NCI-H460 (cell line): ENCODE results near the gene HYCC1. TPM values are rescaled to one million over a fixed set of nuclear protein-coding genes. Genes with fewer than 3 reads are reported as not detected.

Experiments used
- DNase-seq: peaks from one replicate; pipeline ENCODE4 v3.0.0-alpha.2; 2016; ENCODE audit warnings: low read depth; ENCODE audit errors: extremely low read depth
- total RNA-seq: library from RNA; depleted of rRNA; stranded (reverse); fragments of >200 nt; shearing (Covaris generic); gene quantifications from 2 replicates; pipeline ENCODE4 v1.2.3, GENCODE V29; 2014

The HYCC1 gene
- total RNA-seq, 1 experiment from 2014 or later, result 30.7 TPM

DNA sequence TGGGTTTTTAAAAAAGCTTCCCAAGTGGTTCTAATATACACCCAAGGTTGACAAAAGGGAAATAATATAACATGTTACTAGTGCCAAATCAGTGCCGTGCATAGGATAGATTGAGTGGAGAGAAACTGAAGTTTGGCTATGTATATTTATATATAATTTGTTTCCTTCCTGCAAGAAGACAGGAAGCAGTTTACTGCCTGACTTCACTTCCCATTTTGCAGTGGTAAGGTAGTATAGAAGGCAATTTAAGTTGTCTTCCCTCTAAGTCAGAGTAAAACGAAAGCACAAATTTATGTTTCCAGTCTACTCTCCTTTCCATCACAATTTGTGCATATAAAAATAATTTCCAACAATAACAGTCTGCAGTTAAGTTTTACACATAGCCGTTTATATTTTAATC lies 3.4 kb upstream of the HYCC1 start:
- DNase-seq, result no peak

DNA sequence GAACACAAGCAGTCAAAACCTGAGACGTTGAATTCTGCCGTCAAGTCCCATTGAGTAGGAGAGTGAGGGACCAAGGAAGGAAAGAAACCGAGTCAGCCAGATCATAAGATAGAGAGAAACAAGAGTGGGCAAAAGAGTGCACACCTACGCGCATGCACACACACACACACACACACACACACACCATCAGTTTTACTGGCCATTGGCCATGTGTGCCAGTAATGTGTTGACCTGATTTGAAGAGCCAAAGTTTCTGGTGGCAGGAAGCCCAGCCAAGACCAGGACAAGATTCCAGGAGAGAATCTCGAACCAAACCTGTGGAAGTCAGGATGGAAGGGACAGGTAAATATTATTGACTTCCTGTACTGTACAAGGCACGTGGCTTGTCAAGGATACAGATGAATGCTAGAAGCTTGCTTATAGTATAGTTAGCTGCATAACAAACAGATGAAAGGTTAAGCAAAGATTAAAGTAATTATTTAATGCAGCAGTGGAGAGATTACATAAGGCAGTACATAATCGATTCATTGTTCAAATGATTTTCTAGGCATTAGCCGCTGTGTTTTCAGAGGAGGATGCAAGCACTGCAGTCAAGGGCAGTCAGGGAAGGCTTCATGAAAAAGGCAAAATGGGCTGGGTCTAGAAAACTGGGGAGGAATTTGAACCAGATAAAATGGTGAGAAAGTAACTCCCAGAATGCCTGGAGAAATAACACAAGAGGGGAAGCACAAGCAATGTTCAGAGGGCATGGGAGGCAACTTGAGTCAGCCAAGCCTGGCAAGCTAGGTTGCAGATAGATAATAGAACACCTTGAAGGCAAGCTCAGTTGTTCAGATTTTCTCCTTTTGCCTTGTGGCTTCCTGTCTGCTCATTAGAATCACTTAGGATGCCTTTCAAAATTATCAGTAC lies 2.7 kb upstream of the HYCC1 start:
- no peak for DNase-seq

DNA sequence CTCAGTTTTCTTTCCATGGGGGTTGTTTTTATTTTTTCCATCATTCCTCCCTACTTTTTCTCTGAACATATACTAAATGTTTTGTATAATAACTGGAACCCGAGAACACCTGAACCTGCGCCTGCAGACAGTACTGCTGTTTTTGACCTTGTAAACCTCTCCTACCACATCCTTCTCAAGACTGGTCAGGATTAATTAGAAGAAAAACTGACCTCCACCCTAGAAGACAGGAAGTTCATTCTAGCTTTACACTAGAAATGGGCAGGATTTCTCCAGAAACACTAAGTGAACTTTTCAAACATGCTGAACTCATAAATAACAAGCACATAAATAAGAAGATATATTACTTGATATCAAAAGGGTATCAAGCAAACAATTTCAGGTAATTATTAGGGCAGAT lies 751 bp upstream of the HYCC1 start:
- no peak for DNase-seq

DNA sequence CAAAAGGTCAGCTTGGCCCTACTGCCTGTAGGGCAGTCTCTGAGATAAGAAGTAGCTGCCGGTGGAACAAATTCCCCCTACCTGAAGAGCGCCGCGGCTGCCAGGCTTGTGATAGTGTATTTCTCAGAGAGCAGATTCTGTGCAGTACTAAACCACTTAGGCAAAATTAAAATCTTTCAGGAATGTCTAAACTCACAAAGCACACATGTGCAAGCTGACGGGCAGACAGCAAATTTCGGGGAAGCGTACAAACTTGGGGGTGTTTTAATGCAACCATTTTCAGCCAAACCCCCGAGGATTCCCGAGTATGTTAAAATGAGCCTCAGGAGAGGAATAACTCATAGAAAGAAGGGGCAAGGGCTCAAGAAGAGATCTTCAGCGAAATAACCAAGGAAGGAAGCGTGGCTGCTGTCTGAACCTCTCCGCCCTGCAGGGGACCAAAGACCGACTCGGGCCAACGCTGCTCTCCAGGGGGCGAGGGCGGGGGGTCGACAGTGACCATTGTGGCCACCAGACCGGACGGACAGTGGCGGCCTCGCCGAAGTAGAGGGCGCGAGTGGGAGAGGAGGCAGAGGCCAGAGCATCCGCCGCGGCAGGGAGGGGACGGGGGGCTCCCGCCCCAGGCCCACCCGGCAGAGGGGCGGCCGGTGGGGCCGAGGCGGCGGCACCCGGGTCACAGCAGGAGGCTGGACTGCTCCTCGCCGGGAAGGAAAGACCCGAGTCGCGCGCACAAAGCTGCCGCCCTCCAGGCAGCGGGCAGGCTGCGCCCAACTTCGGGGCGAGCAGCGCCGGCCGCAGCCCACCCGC lies 819 bp downstream of the HYCC1 start:
- DNase-seq, result no peak

DNA sequence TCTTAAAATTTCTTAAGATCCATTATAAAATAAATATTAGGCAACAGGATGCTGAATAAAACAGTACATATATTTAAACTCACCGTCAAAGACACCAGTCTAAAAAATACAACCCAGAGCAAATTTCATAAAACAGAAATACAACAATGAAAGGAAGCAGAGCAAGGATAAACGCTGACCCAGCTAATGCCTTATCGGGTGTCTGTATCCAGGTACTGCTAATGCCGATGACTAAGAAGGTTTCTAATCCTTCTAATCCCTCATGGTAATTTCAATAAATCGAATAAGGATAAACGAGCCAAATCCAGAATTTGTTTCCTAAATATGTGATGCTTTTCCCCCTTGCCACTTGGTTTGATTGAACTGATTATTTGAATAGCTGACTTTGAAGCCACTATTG lies 1.7 kb downstream of the HYCC1 start:
- DNase-seq, result no peak

DNA sequence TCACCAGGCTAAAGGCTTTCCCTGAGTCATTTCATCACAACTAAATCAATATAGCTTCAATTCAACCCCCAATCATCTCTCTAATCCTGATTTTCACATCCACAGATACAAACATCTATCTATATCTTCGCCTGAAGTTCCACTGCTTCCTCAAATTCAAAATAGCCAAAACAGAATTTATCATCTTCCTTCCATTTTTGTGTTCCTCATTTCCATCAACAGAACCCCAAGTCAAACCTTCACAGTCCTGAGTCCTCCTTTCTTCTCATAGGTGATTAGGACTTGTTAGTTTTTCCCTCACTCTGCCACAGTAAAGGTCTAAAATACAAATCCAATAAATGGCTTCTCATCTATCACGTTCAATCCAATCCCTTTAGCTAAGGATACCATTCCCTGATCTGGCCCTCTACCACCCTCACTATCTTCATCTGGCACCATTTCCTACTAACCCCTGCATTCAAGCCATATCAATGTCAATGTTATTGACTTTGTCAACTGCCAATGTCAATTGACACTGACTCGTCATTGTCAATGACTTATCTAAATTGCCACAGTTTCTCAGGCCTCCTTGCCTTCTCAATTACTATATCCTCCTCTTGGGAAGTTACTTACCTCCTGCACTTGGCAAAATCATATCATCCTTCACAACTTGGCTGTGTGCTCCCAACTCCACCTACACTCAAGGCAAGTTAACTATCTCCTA lies 2.6 kb downstream of the HYCC1 start:
- no peak for DNase-seq

DNA sequence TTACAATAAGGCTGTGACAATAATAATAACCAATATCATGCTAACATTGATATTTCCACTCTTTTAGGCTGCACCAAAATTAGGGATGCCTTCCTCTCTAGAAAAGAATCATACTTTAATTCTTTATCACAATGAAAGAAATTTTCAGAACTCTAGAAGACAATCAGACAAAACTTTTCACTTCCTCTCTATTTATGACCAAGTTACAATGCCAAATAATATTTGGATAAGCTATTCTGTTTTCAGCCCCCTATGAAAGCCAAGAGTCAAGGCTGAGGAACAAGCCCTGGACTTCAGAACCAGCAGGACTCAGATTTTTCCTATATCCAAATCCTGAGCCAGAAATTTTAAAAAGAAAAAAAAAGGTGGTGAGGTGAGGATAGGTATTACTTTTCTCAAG lies 4.6 kb downstream of the HYCC1 start:
- no peak for DNase-seq

DNA sequence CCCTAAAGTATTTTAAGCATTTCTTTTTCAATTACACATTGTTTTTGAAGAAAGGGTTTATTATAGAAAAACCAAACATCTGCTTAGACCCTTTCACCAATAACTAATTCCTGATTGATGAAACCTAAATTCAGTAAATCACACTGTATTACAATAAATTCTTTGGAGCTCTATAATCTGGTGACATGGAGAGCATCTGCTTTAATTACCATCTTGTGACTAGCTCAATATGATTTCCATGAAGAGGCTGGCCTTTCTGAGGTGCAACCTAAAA lies 9.7 kb downstream of the HYCC1 start:
- no peak for DNase-seq

DNA sequence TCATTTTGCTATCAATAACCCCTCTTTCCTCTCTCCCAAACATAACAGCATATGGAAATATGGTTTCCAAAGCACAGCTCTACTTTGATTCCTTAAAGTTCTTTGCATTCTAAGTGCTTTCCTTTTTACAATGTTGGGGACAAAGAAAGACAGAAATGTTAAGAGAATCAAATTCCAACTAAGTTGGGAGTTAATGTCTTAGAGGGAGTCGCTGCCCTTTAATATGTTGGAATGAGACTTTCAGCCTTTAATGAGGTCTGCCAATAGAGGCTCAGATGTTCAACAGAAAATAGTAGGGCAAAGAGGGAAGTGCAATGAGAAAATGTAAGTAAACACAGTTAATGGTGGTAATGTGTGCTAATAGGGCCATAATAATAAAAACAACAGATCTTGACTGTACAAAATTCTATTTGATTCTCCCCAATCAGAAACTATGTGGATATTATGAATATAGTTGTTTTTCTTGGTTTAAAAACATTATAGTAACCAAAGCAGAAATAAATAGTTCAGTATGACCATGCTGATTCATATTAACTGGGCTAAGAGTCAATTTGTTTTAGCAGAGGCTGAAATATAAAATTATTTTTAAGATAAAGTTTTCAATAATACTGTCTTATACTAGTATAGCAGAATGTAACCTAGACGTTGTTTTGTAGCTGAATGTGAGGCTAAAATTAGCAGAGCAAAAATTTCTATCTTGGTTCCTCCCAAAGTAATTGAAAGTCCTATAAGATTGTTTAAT lies 10.3 kb downstream of the HYCC1 start:
- DNase-seq, result no peak

DNA sequence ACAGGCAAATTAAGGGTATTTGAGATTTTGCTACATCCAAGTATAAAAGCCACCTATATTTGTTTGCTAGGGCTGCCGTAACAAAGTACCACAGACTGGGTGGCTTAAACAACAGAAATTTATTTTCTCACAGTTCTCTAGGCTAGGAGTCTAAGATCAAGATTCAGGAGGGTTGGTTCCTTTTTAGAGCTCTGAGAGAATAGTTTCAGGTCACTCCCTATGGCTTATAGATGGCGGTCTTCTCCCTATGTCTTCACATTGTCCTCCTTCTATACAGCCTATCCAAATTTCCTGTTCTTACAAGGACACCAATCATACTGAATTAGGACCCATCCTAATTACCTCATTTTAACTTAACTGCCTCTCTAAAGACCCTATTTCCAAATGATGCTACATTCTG lies 11.2 kb downstream of the HYCC1 start:
- no peak for DNase-seq

DNA sequence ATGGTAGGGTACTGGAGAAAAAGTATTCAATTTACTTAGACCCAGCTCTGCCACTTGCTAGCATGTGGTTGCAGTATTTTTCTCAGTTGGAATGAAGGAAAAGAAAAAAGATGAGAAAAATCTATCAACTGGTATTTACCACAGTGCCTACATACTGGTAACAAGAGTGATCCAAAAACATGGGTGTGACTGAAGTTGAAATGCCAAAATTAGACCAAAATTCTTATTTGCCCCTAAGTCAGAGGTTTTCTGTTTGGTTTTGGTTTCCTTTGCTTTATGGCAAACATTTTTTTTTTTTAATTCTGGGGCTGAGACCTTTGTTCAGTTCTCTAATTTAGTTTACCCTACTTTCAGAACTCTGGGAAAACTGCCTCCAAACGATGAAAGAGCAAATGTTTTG lies 12.3 kb downstream of the HYCC1 start:
- DNase-seq, result no peak

DNA sequence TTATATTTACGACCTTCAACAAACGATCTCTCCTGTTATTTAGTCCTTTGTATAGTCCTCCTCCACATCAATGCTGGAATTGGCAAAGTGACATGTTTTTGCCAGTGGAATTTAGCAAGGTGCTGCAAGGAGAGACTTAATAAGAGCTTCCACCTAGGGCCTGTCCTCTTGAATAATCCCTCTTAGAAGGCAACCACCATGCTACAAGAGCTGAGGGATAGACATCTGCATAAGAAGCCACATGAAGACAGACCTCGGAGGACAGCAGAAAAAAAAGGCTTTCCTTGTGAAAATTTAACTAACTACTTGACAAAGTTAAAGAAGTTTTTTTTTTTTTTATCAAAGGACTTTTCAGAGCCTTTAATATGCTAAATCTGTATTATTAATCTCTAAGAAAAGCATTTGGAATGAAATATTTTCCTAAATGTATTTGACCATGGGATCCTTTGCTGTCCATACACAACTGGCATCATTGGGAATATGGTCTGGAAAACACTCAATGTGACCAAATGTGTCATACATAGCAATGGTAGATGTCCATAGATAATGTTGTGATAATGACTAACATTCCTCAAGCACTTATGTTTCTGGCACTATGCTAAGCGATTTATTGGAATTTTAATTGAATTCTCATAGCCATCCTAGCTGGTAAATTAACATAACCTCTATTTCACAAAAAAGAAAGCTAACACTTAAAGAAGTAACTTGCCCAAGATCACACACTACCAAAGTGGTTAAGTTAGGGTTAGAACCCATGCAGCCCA lies 13.2 kb downstream of the HYCC1 start:
- DNase-seq, result no peak

DNA sequence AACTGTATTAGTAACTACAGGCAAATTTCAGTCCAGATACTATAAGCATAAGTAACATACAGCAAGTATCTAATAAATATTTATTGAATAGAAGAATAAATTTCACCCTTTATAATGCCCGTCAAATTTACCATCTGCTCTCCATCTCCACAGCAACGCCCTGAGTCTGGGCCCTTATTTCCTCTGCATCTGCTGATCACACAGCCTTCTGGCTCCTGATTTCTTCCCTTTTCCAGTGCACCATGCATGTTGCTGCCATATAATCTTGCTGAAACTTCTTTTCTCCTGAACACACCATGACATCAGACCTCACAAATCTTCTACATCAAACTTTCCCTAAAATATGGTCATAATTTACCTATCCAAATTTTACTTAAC lies 15.4 kb downstream of the HYCC1 start:
- no peak for DNase-seq

DNA sequence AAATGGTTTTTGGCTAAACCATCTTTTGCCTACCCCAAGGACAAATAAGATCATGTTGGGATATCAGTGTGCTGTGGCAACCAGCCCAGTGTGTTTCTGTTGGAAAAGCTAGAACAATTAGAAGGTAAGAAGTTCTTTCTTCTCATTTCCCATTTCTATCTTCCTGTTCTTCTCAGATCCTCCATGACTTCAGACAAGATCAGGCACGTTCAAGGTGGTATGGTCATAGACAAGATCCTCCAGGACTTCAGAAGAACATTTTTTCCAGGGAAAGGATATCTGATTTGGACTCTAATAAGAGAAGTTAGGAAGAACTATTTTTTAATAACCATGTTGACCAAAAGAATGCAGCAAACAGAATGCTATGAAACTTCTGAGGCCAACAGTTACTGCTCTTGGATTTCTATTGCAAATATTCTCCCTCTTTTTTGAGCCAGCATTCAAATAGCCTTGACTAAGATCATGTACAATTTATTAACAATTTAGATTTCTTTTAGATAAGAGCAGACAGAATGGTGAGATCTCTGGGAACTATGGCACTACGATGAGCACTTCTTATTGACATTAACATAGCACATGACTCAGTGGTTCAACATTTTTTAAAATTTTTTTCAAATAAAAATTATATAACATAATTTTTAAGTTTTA lies 15.9 kb downstream of the HYCC1 start:
- no peak for DNase-seq

DNA sequence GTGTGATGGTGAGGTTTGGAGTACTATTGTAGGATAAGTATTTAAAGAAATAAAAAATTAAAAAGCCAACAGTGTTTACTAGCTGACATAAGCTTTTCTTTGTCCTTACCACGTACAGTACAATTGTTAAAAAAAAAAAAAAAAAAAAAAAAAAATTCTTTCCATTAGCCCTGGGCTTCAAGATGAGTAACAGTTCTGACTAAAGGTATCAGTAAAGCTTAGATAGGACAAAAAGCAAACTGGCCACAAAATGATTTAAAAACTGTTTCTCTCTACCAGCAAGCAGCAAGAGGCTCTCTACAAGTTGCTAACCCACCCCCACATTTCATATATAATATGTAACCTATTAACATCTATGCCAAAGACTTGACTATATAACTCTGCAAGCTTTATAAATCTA lies 17.5 kb downstream of the HYCC1 start:
- no peak for DNase-seq

DNA sequence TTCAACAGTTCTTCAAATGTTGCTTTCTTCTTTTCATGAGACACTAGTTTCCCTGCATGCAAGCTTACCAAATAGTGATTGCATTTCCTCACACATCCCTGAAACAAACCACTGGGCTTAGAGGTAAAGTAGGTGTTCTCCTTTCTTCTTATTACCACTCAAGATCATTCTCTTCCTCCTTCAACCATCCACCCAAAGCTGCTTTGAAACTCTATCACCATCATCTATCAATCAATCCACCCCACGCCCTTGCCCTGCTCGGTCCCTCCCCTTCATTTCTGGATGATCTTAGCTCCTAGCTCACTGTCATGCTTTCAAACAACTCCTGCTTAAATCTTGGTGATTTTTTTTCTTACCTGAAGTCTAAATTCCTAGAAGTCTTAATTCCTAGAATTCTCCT lies 18.9 kb downstream of the HYCC1 start:
- no peak for DNase-seq

DNA sequence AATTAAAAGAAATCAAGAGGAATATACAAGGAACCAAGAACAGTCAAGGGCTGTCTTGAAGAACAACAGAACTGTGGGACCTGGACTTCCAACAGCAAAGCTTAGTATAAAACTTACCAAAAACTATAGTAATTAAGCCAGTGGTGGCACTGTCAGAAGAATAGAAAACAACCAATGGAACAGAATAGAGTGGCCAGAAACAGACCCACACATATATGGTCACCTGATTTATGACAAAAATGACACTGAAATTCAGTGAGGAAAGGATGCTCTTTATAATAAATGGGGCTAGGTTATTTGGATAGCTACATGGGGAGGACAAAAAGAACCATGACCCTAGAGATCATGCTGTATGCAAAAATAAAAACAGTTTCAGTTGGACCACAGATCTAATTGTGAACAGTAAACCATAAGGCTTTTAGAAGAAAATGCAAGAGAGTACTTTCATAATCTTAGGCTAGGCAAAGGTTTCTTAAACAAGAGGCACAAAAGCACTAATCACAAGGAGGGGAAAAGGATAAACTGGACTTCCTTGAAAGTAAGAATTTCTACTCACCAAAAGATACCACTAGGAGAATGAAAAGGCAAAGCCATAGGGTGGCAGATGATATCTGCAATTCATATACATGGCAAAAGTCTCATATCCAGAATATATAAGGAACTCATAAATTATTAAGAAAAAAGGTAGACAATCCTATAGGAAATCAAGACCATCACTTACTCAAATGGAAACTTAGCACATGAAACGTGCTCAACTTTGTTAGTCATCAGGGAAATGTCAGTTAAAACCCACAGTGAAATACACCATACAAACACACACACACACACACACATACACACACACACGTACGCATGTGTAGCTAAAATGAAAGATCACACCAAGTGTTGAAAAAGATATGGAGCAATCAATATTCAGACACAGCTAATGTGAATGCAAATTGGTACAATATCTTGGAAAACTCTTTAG lies 20.8 kb downstream of the HYCC1 start:
- no peak for DNase-seq

DNA sequence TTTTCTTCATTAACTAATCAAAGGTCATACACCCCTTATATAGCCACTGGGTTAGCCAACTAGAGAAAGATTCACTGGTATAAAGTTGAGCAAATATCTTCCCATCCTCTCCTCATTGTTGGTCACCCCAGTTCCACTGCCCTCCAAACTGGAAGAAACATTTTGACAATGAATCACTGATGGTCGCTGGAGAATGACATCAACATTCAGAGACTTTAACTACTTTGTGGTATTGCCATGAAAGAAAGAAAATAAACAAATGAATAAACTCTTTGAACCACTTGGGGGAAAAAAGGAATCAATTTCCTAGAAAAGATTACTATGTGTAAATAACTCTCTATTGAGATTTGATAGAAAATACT lies 23.4 kb downstream of the HYCC1 start:
- DNase-seq, result no peak
